GDM1 (cell line): ENCODE measurements around the gene TUBA1C.
A peak's percentile ranks its signal among the peaks of the same experiment; 100 is the strongest.
"Not testable (repeated sequence)": the region's sequence is repeated elsewhere in the genome, so short reads cannot be mapped to it uniquely, and the experiment has no call there.

Experiments
- DNase-seq: peaks from one replicate; lab custom pipeline; 2025; lab: John Stamatoyannopoulos, UW

Gene TUBA1C

DNA sequence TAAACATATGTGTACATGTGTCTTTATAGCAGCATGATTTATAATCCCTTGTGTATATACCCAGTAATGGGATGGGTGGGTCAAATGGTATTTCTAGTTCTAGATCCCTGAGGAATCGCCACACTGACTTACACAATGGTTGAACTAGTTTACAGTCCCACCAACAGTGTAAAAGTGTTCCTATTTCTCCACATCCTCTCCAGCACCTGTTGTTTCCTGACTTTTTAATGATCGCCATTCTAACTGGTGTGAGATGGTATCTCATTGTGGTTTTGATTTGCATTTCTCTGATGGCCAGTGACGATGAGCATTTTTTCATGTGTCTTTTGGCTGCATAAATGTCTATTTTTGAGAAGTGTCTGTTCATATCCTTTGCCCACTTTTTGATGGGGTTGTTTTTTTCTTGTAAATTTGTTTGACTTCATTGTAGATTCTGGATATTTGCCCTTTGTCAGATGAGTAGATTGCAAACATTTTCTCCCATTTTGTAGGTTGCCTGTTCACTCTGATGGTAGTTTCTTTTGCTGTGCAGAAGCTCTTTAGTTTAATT is 45.6 kb downstream of the TUBA1C start:
- not testable (repeated sequence) for DNase-seq

DNA sequence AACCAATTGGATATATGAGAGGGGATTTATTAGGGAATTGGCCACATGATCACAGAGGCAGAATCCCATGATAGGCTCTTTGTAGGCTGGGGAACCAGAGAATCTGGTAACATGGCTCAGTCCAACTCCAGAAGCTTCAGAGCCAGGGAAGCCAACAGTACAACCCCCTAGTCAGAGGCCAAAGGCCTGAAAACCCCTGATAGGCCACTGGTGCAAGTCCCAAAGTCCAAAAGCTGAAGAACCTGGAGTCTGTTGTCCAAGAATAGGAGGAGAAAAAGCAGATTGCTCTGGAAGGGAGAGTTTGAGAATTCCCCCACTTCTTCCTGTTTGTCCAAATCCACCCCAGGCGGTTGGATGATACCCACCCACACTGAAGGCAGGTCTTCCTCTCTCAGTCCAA is 49.9 kb downstream of the TUBA1C start:
- no peak for DNase-seq

DNA sequence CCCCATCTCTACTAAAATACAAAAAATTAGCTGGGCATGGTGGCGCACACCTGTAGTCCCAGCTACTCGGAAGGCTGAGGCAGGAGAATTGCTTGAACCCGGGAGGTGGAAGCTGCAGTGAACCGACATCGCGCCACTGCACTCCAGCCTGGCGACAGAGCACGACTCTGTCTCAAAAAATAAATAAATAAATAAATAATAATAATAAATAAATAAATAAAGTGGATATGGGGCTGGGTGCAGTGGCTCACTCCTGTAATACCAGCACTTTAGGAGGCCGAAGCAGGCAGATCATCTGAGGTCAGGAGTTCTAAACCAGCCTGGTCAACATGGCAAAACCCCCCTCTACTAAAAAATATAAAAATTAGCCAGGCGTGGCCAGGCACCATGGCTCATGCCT is 52.2 kb downstream of the TUBA1C start:
- not testable (repeated sequence) for DNase-seq

DNA sequence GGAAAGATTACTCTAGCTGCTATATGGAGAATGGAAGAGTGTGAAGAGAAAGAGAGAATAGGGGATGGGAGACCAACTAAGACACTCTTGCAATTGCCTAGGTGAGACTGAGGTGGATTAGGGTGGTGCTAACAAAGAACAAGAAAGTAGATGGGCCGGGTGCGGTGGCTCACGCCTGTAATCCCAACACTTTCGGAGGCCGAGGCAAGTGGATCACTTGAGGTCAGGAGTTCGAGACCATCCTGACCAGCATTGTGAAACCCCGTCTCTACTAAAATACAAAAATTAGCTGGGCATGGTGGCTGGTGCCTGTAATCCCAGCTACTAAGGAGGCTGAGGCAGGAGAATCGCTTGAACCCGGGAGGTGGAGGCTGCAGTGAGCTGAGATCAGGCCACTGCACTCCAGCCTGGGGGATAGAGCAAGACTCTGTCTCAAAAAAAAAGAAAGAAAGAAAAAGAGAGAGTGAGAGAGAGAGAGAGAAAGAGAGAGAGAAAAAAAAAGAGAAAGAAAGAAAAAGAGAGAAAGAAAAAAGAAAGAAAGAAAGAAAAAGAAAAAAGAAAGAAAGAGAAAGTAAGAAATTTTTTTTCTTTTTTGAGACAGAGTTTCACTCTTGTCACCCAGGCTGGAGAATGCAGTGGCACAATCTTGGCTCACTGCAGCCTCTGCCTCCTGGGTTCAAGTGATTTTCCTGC is 55.7 kb downstream of the TUBA1C start:
- not testable (repeated sequence) for DNase-seq

DNA sequence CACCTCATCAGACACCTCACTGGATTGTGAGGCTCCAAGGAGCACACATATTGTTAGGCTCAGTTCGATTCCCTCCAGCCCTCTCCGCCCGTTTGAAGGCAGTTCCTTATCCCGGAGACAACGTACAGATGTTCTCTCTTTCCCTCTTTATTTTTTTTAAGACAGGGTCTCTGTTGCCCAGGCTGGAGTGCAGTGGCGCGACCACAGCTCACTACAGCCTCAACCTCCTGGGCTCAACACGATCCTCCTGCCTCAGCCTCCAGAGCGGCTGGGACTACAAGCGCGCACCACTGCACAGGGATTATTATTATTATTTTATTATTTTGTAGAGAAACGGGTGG is 57.5 kb downstream of the TUBA1C start:
- no peak for DNase-seq

DNA sequence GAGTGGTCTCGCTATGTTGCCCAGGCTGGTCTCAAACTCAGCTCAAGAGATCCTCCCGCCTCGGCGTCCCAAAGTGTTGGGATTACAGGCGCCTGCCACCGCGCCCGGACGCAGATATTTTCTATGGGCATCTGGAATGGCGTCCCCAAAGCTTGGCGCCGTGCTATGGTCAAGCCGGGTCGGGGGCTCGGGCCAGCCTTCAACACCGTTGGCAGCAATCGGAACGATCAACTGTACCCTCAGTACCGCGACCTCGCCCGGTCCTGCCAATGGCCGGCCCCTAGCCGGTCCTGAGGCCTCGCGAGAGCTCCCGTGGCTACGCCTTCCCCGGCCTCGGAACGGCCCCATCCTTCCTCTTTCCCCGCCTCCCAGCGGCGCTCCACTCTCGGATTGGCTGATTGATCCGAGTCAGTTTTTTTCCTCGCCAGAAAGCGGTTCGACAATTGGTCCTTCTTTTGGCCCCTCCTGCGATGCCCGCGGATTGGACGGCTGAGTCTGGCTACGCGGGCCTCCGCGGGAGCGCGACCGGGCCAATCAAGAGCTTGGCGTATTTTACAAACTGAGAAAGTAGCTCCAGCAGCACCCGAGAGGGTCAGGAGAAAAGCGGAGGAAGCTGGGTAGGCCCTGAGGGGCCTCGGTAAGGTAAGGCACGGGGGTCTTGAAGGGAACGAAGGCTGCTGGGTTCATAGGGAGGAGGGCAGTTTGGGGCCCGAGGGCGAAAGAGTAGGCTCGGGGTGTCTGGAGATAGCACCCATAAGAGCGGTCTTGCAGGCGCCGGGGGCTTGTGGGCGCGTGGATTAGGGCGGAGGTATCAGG is 58.0 kb downstream of the TUBA1C start, which contains the start of gene TROAP:
TROAP (plus strand) TSS at position 548 of the 816 bp plus-strand sequence. CDS start 354 bp downstream, outside the sequence.
- DNase-seq = peak; percentile 97

DNA sequence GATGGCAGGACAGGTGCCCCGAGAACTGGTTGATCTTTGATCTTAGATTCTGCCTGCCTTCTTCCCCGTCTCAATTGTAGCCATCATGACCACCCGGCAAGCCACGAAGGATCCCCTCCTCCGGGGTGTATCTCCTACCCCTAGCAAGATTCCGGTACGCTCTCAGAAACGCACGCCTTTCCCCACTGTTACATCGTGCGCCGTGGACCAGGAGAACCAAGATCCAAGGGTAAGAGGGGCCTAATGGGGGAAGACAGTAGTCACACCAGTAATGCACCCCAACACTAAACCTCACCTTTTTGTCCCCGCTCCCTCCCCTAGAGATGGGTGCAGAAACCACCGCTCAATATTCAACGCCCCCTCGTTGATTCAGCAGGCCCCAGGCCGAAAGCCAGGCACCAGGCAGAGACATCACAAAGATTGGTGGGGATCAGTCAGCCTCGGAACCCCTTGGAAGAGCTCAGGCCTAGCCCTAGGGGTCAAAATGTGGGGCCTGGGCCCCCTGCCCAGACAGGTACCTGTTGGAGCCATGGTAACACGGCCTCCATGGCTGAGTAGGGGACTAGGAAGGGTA is 58.7 kb downstream of the TUBA1C start:
- DNase-seq = no peak
